Measurements from ENCODE around the gene SHKBP1. TPM values are rescaled to one million over a fixed set of nuclear protein-coding genes. Genes with fewer than 3 reads are reported as not detected.

Gene SHKBP1
- total and polyA plus RNA-seq, 2 of the 8 experiments (the other 6 are each of a cell fraction or from before 2014, with no cell fraction given), result 74.6 to 98.8 TPM

GRCh38 chr19:40528533-40529092, 48.1 kb upstream of the SHKBP1 start (continued):
- TF ChIP-seq RFX5 (IDR thresholded peaks at IDR 0.05; ENCODE audit: borderline replicate concordance, low read depth, low read length) (no peak), BCL11A (IDR thresholded peaks at IDR 0.05; ENCODE audit: low read depth in 2 of 2, low read length in 2 of 2) (no peak), RAD21 (IDR thresholded peaks at IDR 0.05 in 1 of 2, conservative IDR thresholded peaks at IDR 0.05 in 1 of 2; ENCODE audit: low read depth in 2 of 2, low read length in 2 of 2) (no peak), POLR2AphosphoS5 (IDR thresholded peaks at IDR 0.05; ENCODE audit: low read depth, low read length) (no peak)
